Measurements from ENCODE around the gene CSTB.

GRCh38 chr21:43797925-43798715 is 22.0 kb upstream of the CSTB start:
- TF ChIP-seq, protein P1, sequence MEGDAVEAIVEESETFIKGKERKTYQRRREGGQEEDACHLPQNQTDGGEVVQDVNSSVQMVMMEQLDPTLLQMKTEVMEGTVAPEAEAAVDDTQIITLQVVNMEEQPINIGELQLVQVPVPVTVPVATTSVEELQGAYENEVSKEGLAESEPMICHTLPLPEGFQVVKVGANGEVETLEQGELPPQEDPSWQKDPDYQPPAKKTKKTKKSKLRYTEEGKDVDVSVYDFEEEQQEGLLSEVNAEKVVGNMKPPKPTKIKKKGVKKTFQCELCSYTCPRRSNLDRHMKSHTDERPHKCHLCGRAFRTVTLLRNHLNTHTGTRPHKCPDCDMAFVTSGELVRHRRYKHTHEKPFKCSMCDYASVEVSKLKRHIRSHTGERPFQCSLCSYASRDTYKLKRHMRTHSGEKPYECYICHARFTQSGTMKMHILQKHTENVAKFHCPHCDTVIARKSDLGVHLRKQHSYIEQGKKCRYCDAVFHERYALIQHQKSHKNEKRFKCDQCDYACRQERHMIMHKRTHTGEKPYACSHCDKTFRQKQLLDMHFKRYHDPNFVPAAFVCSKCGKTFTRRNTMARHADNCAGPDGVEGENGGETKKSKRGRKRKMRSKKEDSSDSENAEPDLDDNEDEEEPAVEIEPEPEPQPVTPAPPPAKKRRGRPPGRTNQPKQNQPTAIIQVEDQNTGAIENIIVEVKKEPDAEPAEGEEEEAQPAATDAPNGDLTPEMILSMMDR (IDR thresholded peaks at IDR 0.05), result no peak
- TF ChIP-seq POLR2A (IDR thresholded peaks at IDR 0.05) (no peak), EP300 (IDR thresholded peaks at IDR 0.05) (no peak), POLR2AphosphoS5 (IDR thresholded peaks at IDR 0.05) (no peak)
